ENCODE results near the gene NBPF1.
"Not testable (repeated sequence)": the region's sequence is repeated elsewhere in the genome, so short reads cannot be mapped to it uniquely, and the experiment has no call there.

The NBPF1 gene

GRCh38 chr1:16641159-16641975 is 28.0 kb upstream of the NBPF1 start:
- DNase-seq: not testable (repeated sequence)

- DNase-seq: peak in 1 of 2 experiments; percentile 41
Measured at GRCh38 chr1:16639091-16640031, 26.0 kb upstream of the NBPF1 start.

GRCh38 chr1:16637941-16638778 is 24.8 kb upstream of the NBPF1 start:
- not testable (repeated sequence) for DNase-seq

- DNase-seq: not testable (repeated sequence)
Measured at GRCh38 chr1:16636551-16637195, 23.3 kb upstream of the NBPF1 start.

GRCh38 chr1:16635959-16636358 is 22.6 kb upstream of the NBPF1 start:
- not testable (repeated sequence) for DNase-seq

GRCh38 chr1:16633540-16634282 is 20.3 kb upstream of the NBPF1 start:
- not testable (repeated sequence) for DNase-seq

GRCh38 chr1:16632044-16632850 is 18.9 kb upstream of the NBPF1 start:
- not testable (repeated sequence) for DNase-seq

GRCh38 chr1:16631248-16632043 is 18.1 kb upstream of the NBPF1 start:
- no peak for DNase-seq

- no peak for DNase-seq
Measured at GRCh38 chr1:16630661-16631247, 17.4 kb upstream of the NBPF1 start.

- not testable (repeated sequence) for DNase-seq
Measured at GRCh38 chr1:16629916-16630530, 16.7 kb upstream of the NBPF1 start.

- DNase-seq: no peak
Measured at GRCh38 chr1:16628361-16629111, 15.2 kb upstream of the NBPF1 start.

- not testable (repeated sequence) for DNase-seq
Measured at GRCh38 chr1:16626409-16626983, 13.1 kb upstream of the NBPF1 start.

GRCh38 chr1:16625497-16626408 is 12.4 kb upstream of the NBPF1 start:
- peak in 1 of 2 experiments; percentile 20 for DNase-seq

GRCh38 chr1:16623812-16624719 is 10.7 kb upstream of the NBPF1 start:
- peak in 1 of 2 experiments; percentile 64 for DNase-seq

- DNase-seq: not testable (repeated sequence)
Measured at GRCh38 chr1:16623337-16623736, 10.0 kb upstream of the NBPF1 start.

Data from NCI-H524 (cell line).